Endothelial cell of umbilical vein (primary cell): Measurements from ENCODE around the gene FSCB. TPM values are rescaled to one million over a fixed set of nuclear protein-coding genes. Genes with fewer than 3 reads are reported as not detected.

Source experiments
- BruUV-seq: library from RNA; stranded (reverse); fragments of 400-500 nt; replicated peaks from 2 replicates; lab custom pipeline; 2021; lab: Mats Ljungman, UMichigan
- CTCF ChIA-PET: fragments of 300-600, 350-600 bp; sonication (Branson Sonifier 250); formaldehyde crosslinking; loops from one replicate; lab custom pipeline; 2021; ENCODE audit warnings: antibody characterized with exemption, inconsistent platforms; lab: Charles Lee
- POLR2A ChIA-PET: fragments of 300-600, 350-600 bp; sonication (Branson Sonifier 250); formaldehyde crosslinking; loops from one replicate; lab custom pipeline; 2021; ENCODE audit warnings: antibody characterized with exemption, inconsistent platforms; lab: Charles Lee
- DNase-seq: peaks from one replicate; pipeline ENCODE4 v3.0.0-alpha.2; 2011; ENCODE audit warnings: low read depth, low spot score
- FAIRE-seq: peaks from 2 replicates; lab custom pipeline; 2011; peaks lifted over from hg19 to GRCh38; lab: Jason Lieb, UNC
- H2AFZ ChIP-seq: 2 replicates; pipeline ENCODE4 v1.6.0; 2012; ENCODE audit warnings: low read depth, low read length, control low read depth, inconsistent platforms
- H3K27ac ChIP-seq: 2 replicates; pipeline ENCODE4 v1.5.1; 2011; ENCODE audit warnings: low read depth, mild to moderate bottlenecking, control low read depth, low read length, moderate library complexity; ENCODE audit not compliant: insufficient read depth
- H3K27me3 ChIP-seq, 2 experiments: 2 replicates each; pipeline versions ENCODE4 v1.6.0 to v1.6.1; 2011; ENCODE audit warnings: low read length in 2 of 2, mixed read lengths in 1 of 2; ENCODE audit not compliant: control insufficient read depth in 2 of 2, insufficient read depth in 2 of 2
- H3K36me3 ChIP-seq, 2 experiments: 2 replicates in 1 of 2; 3 replicates in 1 of 2; pipeline ENCODE4 v1.5.1; 2011; ENCODE audit warnings: low read length in 2 of 2, mild to moderate bottlenecking in 1 of 2, moderate library complexity in 1 of 2; ENCODE audit not compliant: control insufficient read depth in 2 of 2, insufficient read depth in 2 of 2; ENCODE audit errors: extremely low read depth in 1 of 2
- H3K4me1 ChIP-seq: 3 replicates; pipeline ENCODE4 v1.5.1; 2011; ENCODE audit warnings: mild to moderate bottlenecking, low read length; ENCODE audit not compliant: control insufficient read depth, insufficient read depth; ENCODE audit errors: extremely low read depth
- H3K4me2 ChIP-seq: 2 replicates; pipeline ENCODE4 v1.6.1; 2011; ENCODE audit warnings: low read length, control low read depth, mixed read lengths; ENCODE audit not compliant: insufficient read depth
- H3K4me3 ChIP-seq, 3 experiments: fragments of 200-600 bp in 1 of 3; sonication (generic), shearing (Covaris generic) in 1 of 3; replicated peaks in 1 of 3; 2 replicates each; pipeline ENCODE4 v1.5.1; 2011 to 2016; ENCODE audit warnings: control low read depth in 3 of 3, low read length in 3 of 3, mild to moderate bottlenecking in 2 of 3, inconsistent platforms in 1 of 3, low read depth in 1 of 3, moderate library complexity in 1 of 3; ENCODE audit not compliant: insufficient read depth in 1 of 3
- H3K79me2 ChIP-seq: 2 replicates; pipeline ENCODE4 v1.6.0; 2012; ENCODE audit warnings: low read length, inconsistent platforms; ENCODE audit not compliant: control insufficient read depth, insufficient read depth
- H3K9ac ChIP-seq: replicated peaks from 2 replicates; pipeline ENCODE3; 2011; ENCODE audit warnings: low read length, control low read depth; ENCODE audit not compliant: insufficient read depth; ENCODE audit errors: extremely low read depth
- H3K9me1 ChIP-seq: replicated peaks from 3 replicates; pipeline ENCODE4 v1.6.0; 2011; ENCODE audit warnings: mild to moderate bottlenecking, low read length; ENCODE audit not compliant: control insufficient read depth, insufficient read depth; ENCODE audit errors: extremely low read depth
- H3K9me3 ChIP-seq: replicated peaks from 2 replicates; pipeline ENCODE4 v1.5.1; 2012; ENCODE audit warnings: low read length, inconsistent platforms; ENCODE audit not compliant: control insufficient read depth, insufficient read depth
- H4K20me1 ChIP-seq: replicated peaks from 2 replicates; pipeline ENCODE3; 2011; ENCODE audit warnings: mild to moderate bottlenecking, low read length; ENCODE audit not compliant: control insufficient read depth, insufficient read depth; ENCODE audit errors: extremely low read depth
- CTCF ChIP-seq, 2 donors: IDR thresholded peaks; 1 replicate in 1 of 2; 2 replicates in 1 of 2; pipeline ENCODE4 v1.5.1; 2011; ENCODE audit warnings: low read length in 2 of 2, mild to moderate bottlenecking in 2 of 2, moderate library complexity in 2 of 2, control low read depth in 1 of 2, inconsistent platforms in 1 of 2, low read depth in 1 of 2; ENCODE audit not compliant: insufficient read depth in 1 of 2; ENCODE audit errors: extremely low read depth in 1 of 2
- EZH2 ChIP-seq: IDR thresholded peaks from 2 replicates; pipeline ENCODE4 v1.6.1; 2012; ENCODE audit warnings: borderline replicate concordance, low read depth, mild to moderate bottlenecking, moderate library complexity, low read length, inconsistent platforms; ENCODE audit not compliant: severe bottlenecking
- FOS ChIP-seq: IDR thresholded peaks from 2 replicates; pipeline ENCODE4 v1.6.1; 2011; ENCODE audit warnings: mild to moderate bottlenecking, low read length, moderate library complexity, borderline replicate concordance; ENCODE audit not compliant: insufficient read depth
- GATA2 ChIP-seq: IDR thresholded peaks from 2 replicates; pipeline ENCODE4 v1.7.0; 2011; ENCODE audit warnings: low read depth, mild to moderate bottlenecking, moderate library complexity, mixed read lengths, low read length; ENCODE audit not compliant: insufficient read length, insufficient read depth
- JUN ChIP-seq: IDR thresholded peaks from 2 replicates; pipeline ENCODE4 v1.6.1; 2011; ENCODE audit warnings: borderline replicate concordance, low read depth; ENCODE audit not compliant: insufficient read length, insufficient read depth
- MAX ChIP-seq: IDR thresholded peaks from 2 replicates; pipeline ENCODE4 v1.6.1; 2011; ENCODE audit not compliant: insufficient read depth, insufficient read length
- MYC ChIP-seq: IDR thresholded peaks from one replicate; pipeline ENCODE4 v1.6.1; 2011; ENCODE audit warnings: mild to moderate bottlenecking, low read depth, low read length
- POLR2A ChIP-seq: IDR thresholded peaks from 2 replicates; pipeline ENCODE4 v1.6.1; 2012; ENCODE audit warnings: low read depth, mild to moderate bottlenecking, control low read depth, low read length
- POLR2AphosphoS5 ChIP-seq: IDR thresholded peaks from 2 replicates; pipeline ENCODE4 v1.6.1; 2012; ENCODE audit warnings: low read depth, mild to moderate bottlenecking, control low read depth, low read length, moderate library complexity; ENCODE audit not compliant: insufficient read depth
- dilution Hi-C: fragments of 300-500 bp; cut with MboI; formaldehyde crosslinking; loops from one replicate; pipeline ENCODE4 v1.15.0; 2019; ENCODE audit warnings: low sequenced_read_pairs; ENCODE audit not compliant: extremely low pct_ligation_motif_present
- intact Hi-C: fragments of 100-400 bp; cut with micrococcal nuclease; formaldehyde crosslinking; loops from one replicate; pipeline ENCODE4 v1.10.0; 2022
- polyA plus RNA-seq, 4 experiments: library from polyadenylated mRNA; depleted of rRNA in 3 of 4; stranded (reverse) in 3 of 4; unstranded in 1 of 4; fragments of >200 nt; gene quantifications; 2 replicates each; pipeline versions ENCODE4 v1.2.1 to v1.2.3, GENCODE V29; 2011 to 2012; ENCODE audit warnings: missing spikeins in 1 of 4
- total RNA-seq: library from RNA; stranded (reverse); gene quantifications from 2 replicates; pipeline ENCODE4 v1.2.3, GENCODE V29; 2021

FSCB gene
- total and polyA plus RNA-seq, 2 donors (not counting 3 experiments of a cell fraction or from before 2014, with no cell fraction given): not detected

- CTCF ChIA-PET: no interaction called here
- Histone ChIP-seq H2AFZ (no peak overlapping the region), H3K4me2 (no peak overlapping the region), H3K9ac (no peak overlapping the region), H3K4me3 (no peak overlapping the region), H4K20me1 (no peaks in the 10 kb centered on the region), H3K36me3 (no peaks in the 10 kb centered on the region), H3K27me3 (no peaks in the 10 kb centered on the region), H3K9me1 (no peaks in the 10 kb centered on the region), H3K4me1 (no peaks in the 10 kb centered on the region), H3K27ac (no peak overlapping the region), H3K79me2 (no peaks in the 10 kb centered on the region), H3K9me3 (no peaks in the 10 kb centered on the region)
- FAIRE-seq (no peak), DNase-seq (no peak)
- TF ChIP-seq FOS: no peak
- no peak for TF ChIP-seq EZH2
- TF ChIP-seq CTCF (IDR thresholded peaks at IDR 0.05; ENCODE audit: extremely low read depth in 1 of 2, insufficient read depth in 1 of 2, low read depth in 1 of 2, low read length in 2 of 2): no peak
- no peak for TF ChIP-seq POLR2AphosphoS5
- no peak for TF ChIP-seq JUN
- no peak for TF ChIP-seq MAX
- TF ChIP-seq MYC: no peak
- TF ChIP-seq GATA2: no peak
- no peak for TF ChIP-seq POLR2A
- POLR2A ChIA-PET: no interaction called here
- dilution Hi-C loops (no loop called here), intact Hi-C loops (no loop called here)
- BruUV-seq: no TSS peak
Observed at GRCh38 chr14:44528180-44528579, 21.1 kb upstream of the FSCB start.
